ENCODE measurements around the gene MICU1. TPM values are rescaled to one million over a fixed set of nuclear protein-coding genes. Genes with fewer than 3 reads are reported as not detected.
"Not testable (repeated sequence)": the region's sequence is repeated elsewhere in the genome, so short reads cannot be mapped to it uniquely, and the experiment has no call there.

Gene MICU1
- total RNA-seq, 2 donors from 2014 or later = 41.0 to 44.8 TPM

DNA sequence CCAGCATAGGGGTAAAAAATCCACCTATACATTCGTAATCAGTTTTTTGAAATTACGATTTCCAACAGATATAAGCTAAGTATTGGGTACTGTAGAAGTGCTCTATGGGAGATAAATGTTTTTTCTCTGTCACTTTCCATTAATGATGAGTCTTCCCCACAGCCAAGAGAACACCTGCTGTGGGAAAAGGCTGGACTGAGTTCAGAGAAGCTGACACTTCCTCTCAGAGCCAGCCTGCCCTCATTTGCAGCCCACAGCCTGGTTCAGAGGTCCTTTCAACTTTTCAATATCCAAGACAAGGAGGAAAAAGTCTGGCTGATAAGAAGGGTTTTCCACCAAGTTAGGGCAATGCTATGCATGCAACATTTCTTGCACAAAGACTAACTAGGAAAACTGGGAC lies 206.6 kb downstream of the MICU1 start:
- ATAC-seq (no peak), DNase-seq (no peak)
- intact Hi-C loops (cut with DNase I) = no loop called here

DNA sequence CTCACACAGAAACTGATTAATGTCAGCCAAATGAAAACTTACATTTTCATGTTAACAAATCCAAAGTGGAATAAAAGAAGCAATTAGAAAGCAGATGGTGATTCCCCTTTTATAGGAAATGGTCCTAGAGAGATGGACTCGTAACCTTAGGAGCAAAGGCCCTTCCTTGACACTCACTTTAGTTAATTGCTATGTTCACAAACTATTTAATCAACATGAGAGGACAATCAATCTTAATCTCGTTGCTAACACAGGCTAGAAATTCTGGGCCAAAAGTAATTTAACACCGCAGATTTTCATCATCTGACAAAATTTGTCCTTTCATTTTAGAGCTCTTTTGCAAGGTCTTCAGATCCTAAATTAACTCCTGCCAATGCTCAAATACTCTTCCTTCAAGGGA lies 207.2 kb downstream of the MICU1 start:
- intact Hi-C loops (cut with DNase I) = no loop called here
- DNase-seq = no peak
- no peak for ATAC-seq

DNA sequence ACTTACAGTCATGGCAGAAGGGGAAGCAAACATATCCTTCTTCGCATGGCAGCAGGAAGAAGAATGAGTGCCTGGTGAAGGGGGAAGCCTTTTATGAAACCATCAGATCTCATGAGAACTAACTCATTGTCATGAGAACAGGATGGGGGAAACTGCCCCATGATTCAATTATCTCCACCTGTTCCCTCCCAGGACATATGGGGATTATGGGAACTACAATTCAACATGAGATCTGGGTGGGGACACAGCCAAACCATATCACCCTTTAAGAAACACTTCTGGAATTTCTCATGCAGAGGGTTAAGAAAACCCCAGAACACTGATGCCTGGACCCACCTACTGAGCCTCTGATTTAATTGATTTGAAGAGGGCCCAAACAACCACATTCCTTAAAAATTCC lies 207.9 kb downstream of the MICU1 start:
- intact Hi-C loops (cut with DNase I) = no loop called here
- ATAC-seq (no peak), DNase-seq (no peak)

- ATAC-seq (no peak), DNase-seq (no peak)
- intact Hi-C loops (cut with DNase I) = no loop called here
These were observed 209.2 kb downstream of the MICU1 start for GRCh38 chr10:72416661-72417060.

GRCh38 chr10:72414642-72415041 lies 211.2 kb downstream of the MICU1 start:
- intact Hi-C loops (cut with DNase I) = no loop called here
- no peak for DNase-seq
- ATAC-seq = no peak

GRCh38 chr10:72409167-72409566 lies 216.7 kb downstream of the MICU1 start:
- DNase-seq (no peak), ATAC-seq (no peak)
- intact Hi-C loops (cut with DNase I) = no loop called here

GRCh38 chr10:72407927-72408600 lies 217.8 kb downstream of the MICU1 start:
- DNase-seq (no peak), ATAC-seq (no peak)
- intact Hi-C loops (cut with DNase I) = no loop called here

- DNase-seq (no peak), ATAC-seq (no peak)
- intact Hi-C loops (cut with DNase I) = no loop called here
These were observed 218.4 kb downstream of the MICU1 start for GRCh38 chr10:72407471-72407870.

DNA sequence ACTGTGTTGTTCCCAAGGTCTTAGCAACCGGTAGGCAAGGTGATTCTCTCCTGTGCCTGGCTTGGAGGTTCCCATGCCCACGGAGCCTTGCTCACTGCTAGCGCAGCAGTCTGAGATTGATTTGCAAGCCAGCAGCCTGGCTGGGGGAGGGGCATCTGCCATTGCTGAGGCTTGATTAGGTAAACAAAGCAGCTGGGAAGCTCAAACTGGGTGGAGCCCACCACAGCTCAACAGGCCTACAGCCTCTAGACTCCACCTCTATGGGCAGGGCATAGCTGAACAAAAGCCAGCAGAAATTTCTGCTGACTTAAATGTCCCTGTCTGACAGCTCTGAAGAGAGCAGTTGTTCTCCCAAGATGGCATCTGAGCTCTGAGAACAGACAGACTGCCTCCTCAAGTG lies 230.3 kb downstream of the MICU1 start:
- ATAC-seq; DNase-seq; intact Hi-C loops (cut with DNase I): not testable (repeated sequence)

DNA sequence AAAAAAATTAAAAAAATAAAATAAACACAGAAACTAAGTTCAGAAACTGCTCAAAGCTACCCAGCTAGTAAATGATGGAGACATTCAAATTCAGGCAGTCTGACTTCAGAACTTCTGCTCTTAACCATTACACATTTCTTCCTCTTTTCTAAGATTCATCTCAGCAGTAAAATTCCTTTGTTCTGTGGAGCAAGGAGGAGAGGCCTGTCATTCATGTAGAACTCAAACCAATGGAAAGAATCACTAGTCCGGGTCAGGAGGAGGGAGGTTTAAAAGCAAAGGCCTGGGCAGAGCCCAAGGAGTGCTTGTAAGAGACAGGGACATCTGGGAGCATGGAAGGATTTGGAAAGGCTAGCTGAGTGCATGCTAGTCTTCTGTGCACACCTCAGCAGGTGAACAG lies 233.3 kb downstream of the MICU1 start:
- intact Hi-C loops (cut with DNase I) = no loop called here

GRCh38 chr10:72390764-72391163 lies 235.1 kb downstream of the MICU1 start:
- intact Hi-C loops (cut with DNase I) = no loop called here
- no peak for DNase-seq
- no peak for ATAC-seq

More for the DNA sequence above, 233.3 kb downstream of the MICU1 start:
- ATAC-seq (no peak), DNase-seq (no peak)

- intact Hi-C loops (cut with DNase I) = loop anchor here in 1 of 2 donors (10.0 kb wide), 1 partner anchor 155 kb away; no protein-coding TSS in a partner anchor
- no peak for ATAC-seq
- no peak for DNase-seq
These were observed 236.2 kb downstream of the MICU1 start for GRCh38 chr10:72389716-72390115.

GRCh38 chr10:72389014-72389413 lies 236.9 kb downstream of the MICU1 start:
- no peak for DNase-seq
- intact Hi-C loops (cut with DNase I) = loop anchor here in 1 of 2 donors (10.0 kb wide), 1 partner anchor 156 kb away; no protein-coding TSS in a partner anchor

DNA sequence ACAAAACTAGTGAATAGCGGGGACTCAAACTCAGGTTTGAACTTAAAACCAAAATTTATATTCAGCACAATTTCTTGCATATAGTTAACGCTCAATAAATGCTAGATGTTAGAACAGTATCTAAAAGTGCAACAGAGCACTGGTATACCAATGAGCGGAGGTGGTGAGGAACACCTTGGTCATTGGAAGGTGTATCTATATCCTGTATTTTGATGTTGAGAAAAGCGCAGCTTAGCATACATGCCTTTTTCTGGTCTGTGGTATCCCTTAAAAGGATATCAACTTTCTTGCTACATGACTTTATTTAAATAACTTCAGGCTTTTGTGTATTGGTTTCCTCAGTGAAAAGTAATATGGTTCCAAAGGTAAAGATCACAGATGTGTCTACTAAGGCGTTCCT lies 237.8 kb downstream of the MICU1 start:
- intact Hi-C loops (cut with DNase I) = loop anchor here in 1 of 2 donors (10.0 kb wide), 1 partner anchor 157 kb away; no protein-coding TSS in a partner anchor

More at GRCh38 chr10:72389014-72389413, 236.9 kb downstream of the MICU1 start:
- ATAC-seq = no peak

GRCh38 chr10:72386916-72387586 lies 238.8 kb downstream of the MICU1 start:
- intact Hi-C loops (cut with DNase I) = loop anchor here in 1 of 2 donors (10.0 kb wide), 1 partner anchor 158 kb away; no protein-coding TSS in a partner anchor
- DNase-seq (no peak), ATAC-seq (no peak)

More for the DNA sequence above, 237.8 kb downstream of the MICU1 start:
- ATAC-seq (no peak), DNase-seq (no peak)

DNA sequence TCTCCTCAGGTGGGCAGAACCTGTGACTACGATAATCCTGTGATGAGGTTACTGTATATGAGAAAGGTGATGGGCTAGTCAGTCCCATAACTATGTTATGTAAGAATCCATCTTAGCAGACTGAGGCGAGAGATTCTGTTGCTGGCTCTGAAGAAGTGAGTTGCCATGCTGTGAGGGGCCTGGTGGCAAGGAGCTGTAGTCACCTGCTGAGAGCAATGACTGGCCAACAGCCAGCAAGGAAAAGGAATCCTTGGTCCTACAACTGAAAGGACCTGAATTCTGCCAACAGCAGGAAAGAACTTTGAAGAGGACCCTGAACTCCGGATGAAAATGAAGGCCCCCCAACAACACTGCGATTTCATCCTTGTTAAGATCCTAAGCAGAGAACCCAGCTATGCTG lies 240.2 kb downstream of the MICU1 start:
- no peak for DNase-seq
- intact Hi-C loops (cut with DNase I) = loop anchor here in 1 of 2 donors (10.0 kb wide), 1 partner anchor 159 kb away; no protein-coding TSS in a partner anchor
- no peak for ATAC-seq

- DNase-seq, ATAC-seq: not testable (repeated sequence)
- intact Hi-C loops (cut with DNase I) = loop anchor here in 1 of 2 donors (10.0 kb wide), 1 partner anchor 160 kb away; no protein-coding TSS in a partner anchor
These were observed 240.9 kb downstream of the MICU1 start for GRCh38 chr10:72384982-72385381.

DNA sequence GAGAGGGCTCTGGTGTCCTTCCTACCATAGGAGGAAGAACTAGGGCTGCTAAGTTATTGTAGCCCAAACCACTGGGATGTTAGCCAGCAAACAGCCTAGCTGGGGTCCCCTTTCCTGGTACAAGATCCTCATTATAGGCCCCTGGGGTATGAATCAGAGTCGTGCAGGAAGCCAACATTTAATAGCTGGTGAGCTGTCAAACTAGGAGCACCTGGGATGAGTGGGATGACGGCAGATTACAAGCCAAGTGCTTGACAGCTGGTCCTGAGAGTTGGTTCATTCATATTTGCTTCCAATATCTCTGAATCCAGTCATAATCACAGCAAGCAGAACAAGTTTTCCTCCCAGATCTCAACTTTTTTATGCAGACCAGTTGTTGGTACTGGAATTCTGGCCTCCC lies 246.1 kb downstream of the MICU1 start:
- ATAC-seq = no peak
- DNase-seq = no peak
- intact Hi-C loops (cut with DNase I) = loop anchor here in 1 of 2 donors (10.0 kb wide), 1 partner anchor 165 kb away; no protein-coding TSS in a partner anchor

- intact Hi-C loops (cut with DNase I) = no loop called here
- no peak for DNase-seq
- no peak for ATAC-seq
These were observed 246.8 kb downstream of the MICU1 start for GRCh38 chr10:72379062-72379461.

DNA sequence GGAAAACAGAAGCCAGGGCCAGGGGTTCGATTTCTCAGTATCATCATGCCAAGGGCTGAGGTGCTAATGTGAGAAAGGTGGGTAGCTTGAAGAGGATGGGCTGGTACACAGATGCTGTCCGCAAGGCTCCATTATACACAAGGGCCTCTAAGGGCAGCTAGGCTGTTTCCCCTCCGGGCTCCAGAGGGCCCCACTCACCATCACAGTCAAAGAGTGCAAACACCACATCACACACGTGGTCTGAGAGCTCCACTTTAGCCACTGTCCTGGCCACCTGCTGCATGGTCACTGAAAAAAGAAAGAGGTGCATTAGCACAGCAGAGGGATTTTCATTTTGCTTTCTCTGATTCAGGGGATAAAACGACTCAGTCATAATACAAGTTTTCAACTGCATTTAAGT lies 250.3 kb downstream of the MICU1 start:
- DNase-seq (no peak), ATAC-seq (peak; percentile 14 to 63)
- intact Hi-C loops (cut with DNase I) = no loop called here
